ENCODE data around the gene ARFGAP1.

- TF ChIP-seq CTCF (IDR thresholded peaks at IDR 0.05; ENCODE audit: insufficient read depth, low read depth, low read length): no peak
- TF ChIP-seq EZH2 (IDR thresholded peaks at IDR 0.05; ENCODE audit: insufficient read depth, low read length): no peak
Measured at GRCh38 chr20:63293871-63294535, 21.4 kb downstream of the ARFGAP1 start.
